Caco-2 (cell line): ENCODE results near the gene SNRNP200. TPM values are rescaled to one million over a fixed set of nuclear protein-coding genes. Genes with fewer than 3 reads are reported as not detected.

Source experiments
- BruUV-seq: library from RNA; stranded (reverse); fragments of 400-500 nt; replicated peaks from 2 replicates; lab custom pipeline; 2021; lab: Mats Ljungman, UMichigan
- CTCF ChIA-PET: fragments of 300-600 bp; sonication (Branson Sonifier 250); formaldehyde crosslinking; loops from one replicate; lab custom pipeline; 2022; ENCODE audit warnings: antibody characterized with exemption; lab: Charles Lee
- POLR2A ChIA-PET: fragments of 300-600 bp; sonication (Branson Sonifier 250); formaldehyde crosslinking; loops from one replicate; lab custom pipeline; 2022; ENCODE audit warnings: antibody characterized with exemption; lab: Charles Lee
- DNase-seq, 2 experiments: peaks; one replicate each; pipeline versions ENCODE4 v3.0.0 to v3.0.0-alpha.2; 2020 to 2022
- H3K27me3 ChIP-seq: replicated peaks from 2 replicates; pipeline ENCODE4 v1.6.0; 2011; ENCODE audit warnings: low read length; ENCODE audit not compliant: control insufficient read depth, insufficient read depth
- H3K36me3 ChIP-seq: 2 replicates; pipeline ENCODE4 v1.5.1; 2011; ENCODE audit warnings: low read length; ENCODE audit not compliant: control insufficient read depth, insufficient read depth
- H3K4me1 ChIP-seq: fragments of 250-450 bp; sonication (Bioruptor Pico); 2 replicates; pipeline ENCODE4 v1.5.1; 2020; ENCODE audit warnings: mild to moderate bottlenecking
- H3K4me3 ChIP-seq: 2 replicates; pipeline ENCODE4 v1.5.1; 2011; ENCODE audit warnings: low read depth, mild to moderate bottlenecking, control low read depth, low read length
- H3K9me3 ChIP-seq: fragments of 250-450 bp; sonication (Bioruptor Pico); 2 replicates; pipeline ENCODE4 v1.5.1; 2020; ENCODE audit warnings: mild to moderate bottlenecking, moderate library complexity
- H3K27ac Mint-ChIP-seq: one replicate; pipeline ENCODE4 v1.8.0; 2022; ENCODE audit warnings: mixed read lengths; ENCODE audit not compliant: unreplicated experiment
- H3K27me3 Mint-ChIP-seq: one replicate; pipeline ENCODE4 v1.8.0; 2022; ENCODE audit warnings: mixed read lengths; ENCODE audit not compliant: insufficient read depth, unreplicated experiment
- H3K36me3 Mint-ChIP-seq: one replicate; pipeline ENCODE4 v1.8.0; 2022; ENCODE audit warnings: mild to moderate bottlenecking, mixed read lengths; ENCODE audit not compliant: insufficient read depth, unreplicated experiment
- H3K4me1 Mint-ChIP-seq: one replicate; pipeline ENCODE4 v1.8.0; 2022; ENCODE audit warnings: low read depth, mixed read lengths; ENCODE audit not compliant: unreplicated experiment
- H3K4me3 Mint-ChIP-seq: one replicate; pipeline ENCODE4 v1.8.0; 2022; ENCODE audit warnings: mild to moderate bottlenecking, moderate library complexity, mixed read lengths; ENCODE audit not compliant: unreplicated experiment
- H3K9me3 Mint-ChIP-seq: one replicate; pipeline ENCODE4 v1.8.0; 2022; ENCODE audit warnings: mixed read lengths; ENCODE audit not compliant: unreplicated experiment
- CTCF ChIP-seq, 2 experiments: fragments of 200-600 bp in 1 of 2; IDR thresholded peaks; 1 replicate in 1 of 2; 2 replicates in 1 of 2; pipeline versions ENCODE4 v1.5.1 to v1.8.0; 2011 to 2022; ENCODE audit warnings: antibody characterized with exemption in 1 of 2, control low read depth in 1 of 2, inconsistent platforms in 1 of 2, low read depth in 1 of 2, low read length in 1 of 2, mild to moderate bottlenecking in 1 of 2, moderate library complexity in 1 of 2; ENCODE audit not compliant: insufficient read depth in 1 of 2, severe bottlenecking in 1 of 2, unreplicated experiment in 1 of 2
- intact Hi-C: fragments of 100-400 bp; cut with micrococcal nuclease; formaldehyde crosslinking; loops from one replicate; pipeline ENCODE4 v1.10.0; 2022; ENCODE audit not compliant: unreplicated experiment
- total RNA-seq: library from RNA; stranded (reverse); gene quantifications from 2 replicates; pipeline ENCODE4 v1.2.3, GENCODE V29; 2022

SNRNP200 gene
- total RNA-seq, 1 experiment from 2014 or later: 240 TPM

- ChIA-PET POLR2A (no interaction called here), CTCF (no interaction called here)
- Mint-ChIP-seq H3K4me1 (no peaks in the 10 kb centered on the region), H3K4me3 (no peak overlapping the region), H3K9me3 (no peaks in the 10 kb centered on the region), H3K27ac (no peak overlapping the region), H3K36me3 (peaks cover 39% of the 10 kb centered on the region), H3K27me3 (no peaks in the 10 kb centered on the region)
- BruUV-seq: no TSS peak
- Histone ChIP-seq H3K4me1 (no peaks in the 10 kb centered on the region; the same call in 1 of the 2 replicates), H3K9me3 (no peaks in the 10 kb centered on the region), H3K4me3 (no peak overlapping the region), H3K36me3 (peaks cover 2% of the 10 kb centered on the region; the same call in 1 of the 2 replicates), H3K27me3 (no peaks in the 10 kb centered on the region)
- TF ChIP-seq CTCF (IDR thresholded peaks at IDR 0.05; ENCODE audit: insufficient read depth in 1 of 2, low read depth in 1 of 2, low read length in 1 of 2, severe bottlenecking in 1 of 2, unreplicated experiment in 1 of 2): no peak
- no peak for DNase-seq
- intact Hi-C loops: no loop called here
These were observed 56.7 kb downstream of the SNRNP200 start for GRCh38 chr2:96248624-96249023.

- H3K9me3 ChIP-seq: no peaks in the 10 kb centered on the region
- BruUV-seq: no TSS peak
- no peaks in the 10 kb centered on the region; the same call in 1 of the 2 replicates for H3K4me1 ChIP-seq
- H3K27me3 ChIP-seq: no peaks in the 10 kb centered on the region
- ChIA-PET CTCF (no interaction called here), POLR2A (no interaction called here)
- Mint-ChIP-seq H3K27me3 (no peaks in the 10 kb centered on the region), H3K4me1 (no peaks in the 10 kb centered on the region), H3K36me3 (peaks cover 39% of the 10 kb centered on the region), H3K27ac (no peak overlapping the region), H3K9me3 (no peaks in the 10 kb centered on the region), H3K4me3 (no peak overlapping the region)
- TF ChIP-seq CTCF (IDR thresholded peaks at IDR 0.05; ENCODE audit: insufficient read depth in 1 of 2, low read depth in 1 of 2, low read length in 1 of 2, severe bottlenecking in 1 of 2, unreplicated experiment in 1 of 2): no peak
- H3K36me3 ChIP-seq: peaks cover 2% of the 10 kb centered on the region; the same call in 1 of the 2 replicates
- no peak overlapping the region for H3K4me3 ChIP-seq
- DNase-seq: no peak
- intact Hi-C loops: no loop called here
These were observed 57.5 kb downstream of the SNRNP200 start for GRCh38 chr2:96247896-96248295.

GRCh38 chr2:96247009-96247408, 58.3 kb downstream of the SNRNP200 start:
- no peaks in the 10 kb centered on the region for H3K9me3 Mint-ChIP-seq
- H3K9me3 ChIP-seq: no peaks in the 10 kb centered on the region
- no TSS peak for BruUV-seq
- no peaks in the 10 kb centered on the region for H3K27me3 ChIP-seq
- H3K4me3 ChIP-seq: no peak overlapping the region
- CTCF ChIA-PET: no interaction called here
- POLR2A ChIA-PET: interaction anchor here (0.5 kb wide), 2 partner anchors 60 to 513 kb away, joined by 4 read pairs; no protein-coding TSS in a partner anchor
- DNase-seq: no peak
- no peaks in the 10 kb centered on the region for H3K27me3 Mint-ChIP-seq
- no peak for TF ChIP-seq CTCF (IDR thresholded peaks at IDR 0.05; ENCODE audit: insufficient read depth in 1 of 2, low read depth in 1 of 2, low read length in 1 of 2, severe bottlenecking in 1 of 2, unreplicated experiment in 1 of 2)
- H3K36me3 ChIP-seq: peaks cover 2% of the 10 kb centered on the region; the same call in 1 of the 2 replicates
- H3K27ac Mint-ChIP-seq: no peak overlapping the region
- H3K4me3 Mint-ChIP-seq: no peak overlapping the region
- H3K36me3 Mint-ChIP-seq: peaks cover 30% of the 10 kb centered on the region
- intact Hi-C loops: no loop called here
- H3K4me1 ChIP-seq: no peaks in the 10 kb centered on the region; the same call in 1 of the 2 replicates
- no peaks in the 10 kb centered on the region for H3K4me1 Mint-ChIP-seq
